HepG2 (cell line): ENCODE data around the gene EGFL8. TPM values are rescaled to one million over a fixed set of nuclear protein-coding genes. Genes with fewer than 3 reads are reported as not detected.
A peak's percentile ranks its signal among the peaks of the same experiment; 100 is the strongest.

Source experiments
- ATF3 ChIP-seq: sonication (generic); formaldehyde crosslinking; IDR thresholded peaks from 2 replicates; pipeline ENCODE4 v1.4.0; 2020; ENCODE audit warnings: missing genetic modification reagents
- CREM ChIP-seq, 2 experiments: sonication (generic) in 1 of 2; formaldehyde crosslinking in 1 of 2; IDR thresholded peaks; 2 replicates each; pipeline versions ENCODE4 v1.4.0 to v1.6.1; 2016 to 2020; ENCODE audit warnings: antibody characterized with exemption in 1 of 2, mild to moderate bottlenecking in 1 of 2, missing genetic modification reagents in 1 of 2
- E2F2 ChIP-seq: sonication (generic); formaldehyde crosslinking; IDR thresholded peaks from 2 replicates; pipeline ENCODE4 v1.4.0; 2020; ENCODE audit warnings: missing genetic modification reagents, borderline replicate concordance
- ELF1 ChIP-seq: sonication (generic); formaldehyde crosslinking; IDR thresholded peaks from 2 replicates; pipeline ENCODE4 v1.4.0; 2020; ENCODE audit warnings: missing genetic modification reagents
- FOXJ3 ChIP-seq: sonication (generic); formaldehyde crosslinking; IDR thresholded peaks from 2 replicates; pipeline ENCODE4 v1.4.0; 2020; ENCODE audit warnings: missing genetic modification reagents, mild to moderate bottlenecking, borderline replicate concordance
- HOXD1 ChIP-seq: sonication (generic); formaldehyde crosslinking; IDR thresholded peaks from 2 replicates; pipeline ENCODE4 v1.5.0; 2020; ENCODE audit warnings: missing genetic modification reagents
- IRF9 ChIP-seq: sonication (generic); formaldehyde crosslinking; IDR thresholded peaks from 2 replicates; pipeline ENCODE4 v1.8.0; 2022; ENCODE audit warnings: missing genetic modification reagents, mild to moderate bottlenecking, borderline replicate concordance
- MLXIP ChIP-seq: sonication (generic); formaldehyde crosslinking; IDR thresholded peaks from 2 replicates; pipeline ENCODE4 v1.9.0; 2021; ENCODE audit warnings: missing genetic modification reagents, borderline replicate concordance
- RFX1 ChIP-seq: fragments of 450-650 bp; IDR thresholded peaks from 2 replicates; pipeline ENCODE4 v1.6.1; 2017
- SAFB2 ChIP-seq: sonication (generic); formaldehyde crosslinking; IDR thresholded peaks from 2 replicates; pipeline ENCODE4 v1.5.1; 2020; ENCODE audit warnings: missing genetic modification reagents, low read depth, mild to moderate bottlenecking, borderline replicate concordance
- SMC3 ChIP-seq: IDR thresholded peaks from 2 replicates; pipeline ENCODE4 v1.6.1; 2011; ENCODE audit warnings: low read length, improper control_type of control experiment
- TOPORS ChIP-seq: sonication (generic); formaldehyde crosslinking; IDR thresholded peaks from 2 replicates; pipeline ENCODE4 v1.8.0; 2023; ENCODE audit warnings: mild to moderate bottlenecking, missing genetic modification reagents
- TP53 ChIP-seq: sonication (generic); formaldehyde crosslinking; conservative IDR thresholded peaks from 2 replicates; pipeline ENCODE4 v1.4.0; 2020; ENCODE audit warnings: missing genetic modification reagents
- ZFP90 ChIP-seq: sonication (generic); formaldehyde crosslinking; IDR thresholded peaks from 2 replicates; pipeline ENCODE4 v1.8.0; 2022; ENCODE audit warnings: missing genetic modification reagents, mild to moderate bottlenecking, inconsistent platforms, borderline replicate concordance
- ZNF503 ChIP-seq: sonication (generic); formaldehyde crosslinking; IDR thresholded peaks from 2 replicates; pipeline ENCODE4 v1.4.0; 2020; ENCODE audit warnings: missing genetic modification reagents
- ZNF746 ChIP-seq: sonication (generic); formaldehyde crosslinking; IDR thresholded peaks from 2 replicates; pipeline ENCODE4 v1.8.0; 2022; ENCODE audit warnings: mild to moderate bottlenecking, missing genetic modification reagents
- polyA plus RNA-seq, 8 experiments: library from polyadenylated mRNA; depleted of rRNA in 3 of 8; stranded (reverse) in 7 of 8; unstranded in 1 of 8; fragments of >200 nt; fragmentation: Illumina TruSeq in 4 of 8; extraction: Trizol in 4 of 8; gene quantifications; 2 replicates each; pipeline versions ENCODE4 v1.2.1 to v1.2.3, GENCODE V29; 2011 to 2016; ENCODE audit warnings: low read depth in 4 of 8, missing spikeins in 1 of 8, mixed read lengths in 1 of 8; ENCODE audit not compliant: insufficient read depth in 1 of 8
- total RNA-seq, 5 experiments: library from RNA; depleted of rRNA; stranded (reverse); fragments of >200 nt; fragmentation: Illumina TruSeq; extraction: Trizol; gene quantifications; 2 replicates each; pipeline ENCODE4 v1.2.3, GENCODE V29; 2016; ENCODE audit warnings: low read depth in 1 of 5
- TF ChIP-seq, protein P1 (sequence below): sonication (generic); formaldehyde crosslinking; IDR thresholded peaks from 2 replicates; pipeline ENCODE4 v1.5.1; 2020; ENCODE audit warnings: missing genetic modification reagents, mild to moderate bottlenecking, borderline replicate concordance

EGFL8 gene
- total and polyA plus RNA-seq, 2 of the 13 experiments (the other 11 are each of a cell fraction or from before 2014, with no cell fraction given) = 10.0 to 11.5 TPM

GRCh38 chr6:32118782-32119628 lies 45.4 kb upstream of the EGFL8 start (continued):
- TF ChIP-seq IRF9 (CRISPR knock-in tag) (peak; percentile 78; the same call in 1 of the 2 replicates), ZFP90 (CRISPR knock-in tag) (peak; percentile 74), E2F2 (CRISPR knock-in tag) (0 out of 2 replicates have a peak, but pooled peaks have one; percentile 59), RFX1 (no peak), FOXJ3 (0 out of 2 replicates have a peak, but pooled peaks have one; percentile 78), ZNF746 (CRISPR knock-in tag) (0 out of 2 replicates have a peak, but pooled peaks have one; percentile 43), CREM (IDR thresholded peaks at IDR 0.05) (peak; percentile 16; the same call in 1 of the 2 replicates), CREM (CRISPR knock-in tag; IDR thresholded peaks at IDR 0.05) (no peak), TOPORS (CRISPR knock-in tag) (no peak), MLXIP (no peak), SAFB2 (peak; percentile 30; the same call in 1 of the 2 replicates), ELF1 (CRISPR knock-in tag) (peak; percentile 40; the same call in 1 of the 2 replicates), ZNF503 (CRISPR knock-in tag) (peak; percentile 67; the same call in 1 of the 2 replicates), HOXD1 (CRISPR knock-in tag) (0 out of 2 replicates have a peak, but pooled peaks have one; percentile 58), ATF3 (CRISPR knock-in tag) (no peak), TP53 (CRISPR knock-in tag) (peak; percentile 81; the same call in 1 of the 2 replicates), SMC3 (peak; percentile 79)
- TF ChIP-seq, protein P1, sequence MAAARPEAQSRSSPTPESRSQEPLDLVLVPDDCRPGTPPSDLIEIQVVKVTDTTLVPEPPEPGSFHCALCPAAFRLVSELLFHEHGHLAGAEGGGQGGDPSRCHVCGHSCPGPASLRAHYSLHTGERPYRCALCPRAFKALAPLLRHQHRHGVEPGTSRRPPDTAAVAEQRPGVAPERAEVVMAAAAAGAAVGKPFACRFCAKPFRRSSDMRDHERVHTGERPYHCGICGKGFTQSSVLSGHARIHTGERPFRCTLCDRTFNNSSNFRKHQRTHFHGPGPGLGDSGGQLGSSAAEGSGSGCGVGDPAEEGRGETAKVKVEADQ = no peak
